Stomach (tissue), 4 donors: ENCODE data around the gene TAF11.

ENCODE experiments used
- POLR2A ChIP-seq, 4 donors: fragments of 450-650 bp; IDR thresholded peaks; one replicate each; pipeline ENCODE4 v1.6.1; 2016; ENCODE audit warnings: antibody characterized with exemption in 4 of 4, control low read depth in 2 of 4, mild to moderate bottlenecking in 1 of 4, moderate library complexity in 1 of 4
- POLR2AphosphoS5 ChIP-seq, 3 donors: sonication (generic); formaldehyde crosslinking; IDR thresholded peaks; one replicate each; pipeline ENCODE4 v1.6.1; 2016; ENCODE audit warnings: antibody characterized with exemption in 3 of 3
- TF ChIP-seq, protein P1 (sequence below), 7 experiments: fragments of 450-650 bp in 4 of 7; fragments of 200-600 bp in 3 of 7; sonication (generic) in 3 of 7; IDR thresholded peaks; one replicate each; pipeline ENCODE4 v1.5.1; 2016 to 2019; ENCODE audit warnings: antibody characterized with exemption in 7 of 7, control low read depth in 2 of 7, mild to moderate bottlenecking in 1 of 7

DNA sequence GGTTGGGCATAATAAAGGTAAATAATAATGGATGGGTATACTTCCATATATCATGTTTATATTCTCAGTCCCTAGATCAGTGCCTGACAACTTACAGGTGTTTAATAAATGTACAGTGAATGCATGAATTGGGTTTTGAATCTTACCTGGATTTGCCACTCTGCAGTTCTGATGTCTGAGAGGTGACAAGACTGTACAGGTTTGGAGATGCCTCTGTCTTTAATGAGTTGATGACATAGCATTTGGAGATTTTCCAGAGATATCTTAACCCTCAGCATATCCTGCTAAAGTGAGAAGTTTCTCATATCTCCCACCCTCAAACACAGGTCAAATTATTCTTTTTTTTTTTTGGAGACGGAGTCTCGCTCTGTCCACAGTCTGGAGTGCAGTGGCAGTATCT is 3.5 kb upstream of the TAF11 start:
- TF ChIP-seq, protein P1, sequence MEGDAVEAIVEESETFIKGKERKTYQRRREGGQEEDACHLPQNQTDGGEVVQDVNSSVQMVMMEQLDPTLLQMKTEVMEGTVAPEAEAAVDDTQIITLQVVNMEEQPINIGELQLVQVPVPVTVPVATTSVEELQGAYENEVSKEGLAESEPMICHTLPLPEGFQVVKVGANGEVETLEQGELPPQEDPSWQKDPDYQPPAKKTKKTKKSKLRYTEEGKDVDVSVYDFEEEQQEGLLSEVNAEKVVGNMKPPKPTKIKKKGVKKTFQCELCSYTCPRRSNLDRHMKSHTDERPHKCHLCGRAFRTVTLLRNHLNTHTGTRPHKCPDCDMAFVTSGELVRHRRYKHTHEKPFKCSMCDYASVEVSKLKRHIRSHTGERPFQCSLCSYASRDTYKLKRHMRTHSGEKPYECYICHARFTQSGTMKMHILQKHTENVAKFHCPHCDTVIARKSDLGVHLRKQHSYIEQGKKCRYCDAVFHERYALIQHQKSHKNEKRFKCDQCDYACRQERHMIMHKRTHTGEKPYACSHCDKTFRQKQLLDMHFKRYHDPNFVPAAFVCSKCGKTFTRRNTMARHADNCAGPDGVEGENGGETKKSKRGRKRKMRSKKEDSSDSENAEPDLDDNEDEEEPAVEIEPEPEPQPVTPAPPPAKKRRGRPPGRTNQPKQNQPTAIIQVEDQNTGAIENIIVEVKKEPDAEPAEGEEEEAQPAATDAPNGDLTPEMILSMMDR (IDR thresholded peaks at IDR 0.05) = no peak
- TF ChIP-seq POLR2A (IDR thresholded peaks at IDR 0.05) = no peak
- TF ChIP-seq POLR2AphosphoS5 (IDR thresholded peaks at IDR 0.05) = no peak
